Stimulated activated CD8-positive, alpha-beta memory T cell treated with anti-CD3 and anti-CD28 coated beads, Interleukin-7, amount 100 ng/mL, for 4 hours (primary cell): ENCODE measurements around the gene SLC37A3.
A peak's percentile ranks its signal among the peaks of the same experiment; 100 is the strongest.
"Not testable (repeated sequence)": the region's sequence is repeated elsewhere in the genome, so short reads cannot be mapped to it uniquely, and the experiment has no call there.

Experiments used
- DNase-seq, 2 donors: peaks; one replicate each; pipeline ENCODE4 v3.0.0-alpha.2; 2020; ENCODE audit warnings: low read depth in 2 of 2

Gene SLC37A3

GRCh38 chr7:140397784-140398750 is at the start of gene SLC37A3:
Gene SLC37A3, minus strand, starts transcription at chr7:140398530. Its CDS starts 16,004 bp downstream, at chr7:140382526.
- peak; percentile 66 to 81 for DNase-seq

GRCh38 chr7:140447841-140448240 is 49.5 kb upstream of the SLC37A3 start:
- DNase-seq, result no peak

- DNase-seq, result no peak
Observed at GRCh38 chr7:140446467-140446866, 48.1 kb upstream of the SLC37A3 start.

GRCh38 chr7:140441519-140441918 is 43.2 kb upstream of the SLC37A3 start:
- no peak for DNase-seq

- DNase-seq, result no peak
Observed at GRCh38 chr7:140440593-140440992, 42.3 kb upstream of the SLC37A3 start.

- DNase-seq, result no peak
Observed at GRCh38 chr7:140439359-140439758, 41.0 kb upstream of the SLC37A3 start.

GRCh38 chr7:140435252-140435895 is 37.0 kb upstream of the SLC37A3 start:
- DNase-seq, result no peak

GRCh38 chr7:140433396-140433795 is 35.1 kb upstream of the SLC37A3 start:
- no peak for DNase-seq

GRCh38 chr7:140426130-140426529 is 27.8 kb upstream of the SLC37A3 start:
- no peak for DNase-seq

- no peak for DNase-seq
Observed at GRCh38 chr7:140425718-140426117, 27.4 kb upstream of the SLC37A3 start.

- no peak for DNase-seq
Observed at GRCh38 chr7:140423501-140423900, 25.2 kb upstream of the SLC37A3 start.

- no peak for DNase-seq
Observed at GRCh38 chr7:140421521-140421920, 23.2 kb upstream of the SLC37A3 start.

GRCh38 chr7:140418653-140419052 is 20.3 kb upstream of the SLC37A3 start:
- no peak for DNase-seq

- DNase-seq, result not testable (repeated sequence)
Observed at GRCh38 chr7:140418156-140418472, 19.8 kb upstream of the SLC37A3 start.

GRCh38 chr7:140417456-140418155 is 19.3 kb upstream of the SLC37A3 start:
- DNase-seq, result no peak

GRCh38 chr7:140416560-140416959 is 18.2 kb upstream of the SLC37A3 start:
- no peak for DNase-seq

GRCh38 chr7:140415816-140416215 is 17.5 kb upstream of the SLC37A3 start:
- DNase-seq, result not testable (repeated sequence)

- DNase-seq, result no peak
Observed at GRCh38 chr7:140415361-140415760, 17.0 kb upstream of the SLC37A3 start.

GRCh38 chr7:140404565-140405065 is 6.3 kb upstream of the SLC37A3 start:
- DNase-seq, result no peak

- peak; percentile 12 to 31 for DNase-seq
Observed at GRCh38 chr7:140403878-140404564, 5.7 kb upstream of the SLC37A3 start, which contains the start of gene RAB19. Gene RAB19, plus strand, starts transcription at chr7:140404058. Its CDS starts 3,589 bp downstream, at chr7:140407647.

- DNase-seq, result no peak
Observed at GRCh38 chr7:140402178-140402835, 4.0 kb upstream of the SLC37A3 start.
